Loucy (cell line): Measurements from ENCODE around the gene TIMM50.

Experiments used
- H2AFZ ChIP-seq: fragments of 200-600 bp; sonication (generic); 2 replicates; pipeline ENCODE4 v1.6.0; 2016; ENCODE audit warnings: antibody characterized with exemption, mild to moderate bottlenecking, low read length, moderate library complexity
- H3F3A ChIP-seq: fragments of 200-600 bp; 2 replicates; pipeline ENCODE4 v1.6.0; 2016; ENCODE audit warnings: antibody characterized with exemption, low read depth, mild to moderate bottlenecking
- H3K27me3 ChIP-seq: fragments of 200-600 bp; sonication (generic); 2 replicates; pipeline ENCODE4 v1.6.1; 2014; ENCODE audit warnings: low read length, mild to moderate bottlenecking; ENCODE audit not compliant: insufficient read depth, poor library complexity, severe bottlenecking
- H3K36me3 ChIP-seq: fragments of 200-600 bp; sonication (generic); 2 replicates; pipeline ENCODE4 v1.6.1; 2016; ENCODE audit warnings: low read length; ENCODE audit not compliant: insufficient read depth
- H3K4me1 ChIP-seq: fragments of 200-600 bp; sonication (generic); 2 replicates; pipeline ENCODE4 v1.5.1; 2014; ENCODE audit warnings: low read length, mild to moderate bottlenecking; ENCODE audit not compliant: insufficient read depth, poor library complexity, severe bottlenecking
- H3K4me2 ChIP-seq: fragments of 200-600 bp; sonication (generic); 2 replicates; pipeline ENCODE4 v1.6.0; 2014; ENCODE audit warnings: antibody characterized with exemption, low read length, low read depth, mild to moderate bottlenecking; ENCODE audit not compliant: poor library complexity, severe bottlenecking
- H3K4me3 ChIP-seq: fragments of 200-600 bp; sonication (generic); 2 replicates; pipeline ENCODE4 v1.5.1; 2014; ENCODE audit warnings: low read length, mild to moderate bottlenecking, mixed read lengths; ENCODE audit not compliant: poor library complexity, severe bottlenecking
- H3K79me2 ChIP-seq: fragments of 200-600 bp; sonication (generic); 2 replicates; pipeline ENCODE4 v1.6.1; 2014; ENCODE audit warnings: low read length; ENCODE audit not compliant: insufficient read depth
- H3K9ac ChIP-seq: fragments of 200-600 bp; sonication (generic); 2 replicates; pipeline ENCODE4 v1.6.0; 2014; ENCODE audit warnings: mild to moderate bottlenecking, low read depth, low read length, moderate library complexity; ENCODE audit not compliant: poor library complexity, severe bottlenecking
- H3K9me2 ChIP-seq: fragments of 200-600 bp; sonication (generic); replicated peaks from 2 replicates; pipeline ENCODE4 v1.6.1; 2016; ENCODE audit warnings: low read depth, low read length, mixed read lengths
- H3K9me3 ChIP-seq: fragments of 200-600 bp; sonication (generic); 2 replicates; pipeline ENCODE4 v1.6.1; 2014; ENCODE audit warnings: mild to moderate bottlenecking, antibody characterized with exemption, low read length, low read depth; ENCODE audit not compliant: insufficient read depth
- H4K20me1 ChIP-seq: fragments of 200-600 bp; sonication (generic); 2 replicates; pipeline ENCODE4 v1.6.0; 2014; ENCODE audit warnings: antibody characterized with exemption, low read length, mild to moderate bottlenecking; ENCODE audit not compliant: insufficient read depth, poor library complexity, severe bottlenecking
- EZH2phosphoT487 ChIP-seq: fragments of 200-600 bp; IDR thresholded peaks from 2 replicates; pipeline ENCODE4 v1.6.1; 2018; ENCODE audit warnings: antibody characterized with exemption, mild to moderate bottlenecking, moderate library complexity, borderline replicate concordance
- TF ChIP-seq, protein P1 (sequence below): fragments of 200-600 bp; sonication (generic); conservative IDR thresholded peaks from 2 replicates; pipeline ENCODE4 v1.5.1; 2014; ENCODE audit warnings: mild to moderate bottlenecking, antibody characterized with exemption, low read length

Gene TIMM50

DNA sequence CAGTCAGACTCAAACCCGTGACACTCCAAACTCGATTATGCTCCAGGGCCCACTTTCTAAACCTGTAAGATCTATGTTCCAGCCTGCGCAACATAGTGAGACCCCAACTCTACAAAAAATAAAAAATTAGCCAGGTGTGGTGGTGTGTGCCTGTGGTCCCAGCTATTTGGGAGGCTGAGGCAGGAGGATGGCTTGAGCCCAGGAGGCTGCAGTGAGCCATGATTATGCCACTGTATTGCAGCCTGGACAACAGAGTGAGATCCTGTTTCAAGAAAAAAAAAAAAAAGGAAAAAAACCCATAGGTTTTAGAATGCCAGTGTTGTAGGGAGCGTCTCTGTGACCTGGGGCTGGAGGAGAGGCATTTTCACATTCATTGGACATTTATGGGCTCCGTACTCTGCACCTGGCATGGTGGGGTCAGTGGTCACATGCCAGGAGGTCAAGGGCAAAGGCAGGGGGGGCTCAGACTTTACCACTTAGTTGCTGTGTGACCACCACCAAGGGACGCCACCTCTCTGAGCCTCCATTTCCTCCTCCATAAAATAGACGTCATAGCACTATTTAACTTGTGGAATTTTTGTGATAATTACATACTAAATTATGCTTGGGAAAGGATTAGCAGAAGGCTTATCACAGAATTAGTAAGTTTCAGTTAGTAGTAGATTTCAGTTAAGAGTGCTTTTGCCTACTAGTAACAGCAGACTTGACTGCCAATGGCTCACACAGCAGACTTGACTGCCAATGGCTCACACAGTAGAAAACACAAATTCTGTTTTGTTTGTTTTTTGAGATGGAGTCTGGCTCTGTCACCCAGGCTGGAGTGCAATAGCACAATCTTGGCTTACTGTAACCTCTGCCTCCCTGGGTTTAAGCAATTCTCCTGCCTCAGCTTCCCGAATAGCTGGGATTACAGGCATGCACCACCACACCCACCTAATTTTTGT, 40.2 kb downstream of the TIMM50 start:
- no peaks in the 10 kb centered on the region for H3K79me2 ChIP-seq
- H3F3A ChIP-seq = no peaks in the 10 kb centered on the region
- no peaks in the 10 kb centered on the region for H3K9me3 ChIP-seq
- no peaks in the 10 kb centered on the region for H3K9me2 ChIP-seq
- TF ChIP-seq, protein P1, sequence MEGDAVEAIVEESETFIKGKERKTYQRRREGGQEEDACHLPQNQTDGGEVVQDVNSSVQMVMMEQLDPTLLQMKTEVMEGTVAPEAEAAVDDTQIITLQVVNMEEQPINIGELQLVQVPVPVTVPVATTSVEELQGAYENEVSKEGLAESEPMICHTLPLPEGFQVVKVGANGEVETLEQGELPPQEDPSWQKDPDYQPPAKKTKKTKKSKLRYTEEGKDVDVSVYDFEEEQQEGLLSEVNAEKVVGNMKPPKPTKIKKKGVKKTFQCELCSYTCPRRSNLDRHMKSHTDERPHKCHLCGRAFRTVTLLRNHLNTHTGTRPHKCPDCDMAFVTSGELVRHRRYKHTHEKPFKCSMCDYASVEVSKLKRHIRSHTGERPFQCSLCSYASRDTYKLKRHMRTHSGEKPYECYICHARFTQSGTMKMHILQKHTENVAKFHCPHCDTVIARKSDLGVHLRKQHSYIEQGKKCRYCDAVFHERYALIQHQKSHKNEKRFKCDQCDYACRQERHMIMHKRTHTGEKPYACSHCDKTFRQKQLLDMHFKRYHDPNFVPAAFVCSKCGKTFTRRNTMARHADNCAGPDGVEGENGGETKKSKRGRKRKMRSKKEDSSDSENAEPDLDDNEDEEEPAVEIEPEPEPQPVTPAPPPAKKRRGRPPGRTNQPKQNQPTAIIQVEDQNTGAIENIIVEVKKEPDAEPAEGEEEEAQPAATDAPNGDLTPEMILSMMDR = no peak
- TF ChIP-seq EZH2phosphoT487 = no peak
- no peak overlapping the region for H3K4me3 ChIP-seq
- H3K4me1 ChIP-seq = no peaks in the 10 kb centered on the region
- no peak overlapping the region for H3K4me2 ChIP-seq
- H3K36me3 ChIP-seq = no peaks in the 10 kb centered on the region
- no peaks in the 10 kb centered on the region for H3K27me3 ChIP-seq
- H2AFZ ChIP-seq = no peak overlapping the region
- H3K9ac ChIP-seq = no peak overlapping the region
- H4K20me1 ChIP-seq = no peaks in the 10 kb centered on the region

DNA sequence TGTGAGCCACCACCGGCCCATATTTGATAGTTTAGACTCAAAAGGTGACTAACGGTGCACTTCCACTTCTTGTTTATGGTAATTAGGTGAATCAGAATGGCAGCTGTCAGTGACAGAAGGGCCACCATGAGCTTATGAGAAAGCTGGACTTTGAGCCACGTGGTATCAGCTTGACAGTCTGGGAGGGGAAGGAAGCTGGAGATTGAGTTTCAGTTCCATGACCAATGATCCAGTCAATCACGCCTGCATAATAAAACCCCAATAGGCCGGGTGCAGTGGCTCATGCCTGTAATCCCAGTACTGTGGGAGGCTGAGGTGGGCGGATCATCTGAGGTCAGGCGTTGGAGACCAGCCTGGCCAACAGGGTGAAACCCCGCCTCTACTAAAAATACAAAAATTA, 43.9 kb downstream of the TIMM50 start:
- Histone ChIP-seq H4K20me1 (no peaks in the 10 kb centered on the region), H2AFZ (no peak overlapping the region), H3K9me3 (no peaks in the 10 kb centered on the region), H3K4me3 (no peak overlapping the region), H3F3A (no peaks in the 10 kb centered on the region), H3K4me1 (no peaks in the 10 kb centered on the region), H3K4me2 (no peak overlapping the region), H3K79me2 (no peaks in the 10 kb centered on the region), H3K36me3 (no peaks in the 10 kb centered on the region), H3K27me3 (no peaks in the 10 kb centered on the region), H3K9me2 (no peaks in the 10 kb centered on the region), H3K9ac (no peak overlapping the region)
- no peak for TF ChIP-seq EZH2phosphoT487
- TF ChIP-seq, protein P1 = no peak

DNA sequence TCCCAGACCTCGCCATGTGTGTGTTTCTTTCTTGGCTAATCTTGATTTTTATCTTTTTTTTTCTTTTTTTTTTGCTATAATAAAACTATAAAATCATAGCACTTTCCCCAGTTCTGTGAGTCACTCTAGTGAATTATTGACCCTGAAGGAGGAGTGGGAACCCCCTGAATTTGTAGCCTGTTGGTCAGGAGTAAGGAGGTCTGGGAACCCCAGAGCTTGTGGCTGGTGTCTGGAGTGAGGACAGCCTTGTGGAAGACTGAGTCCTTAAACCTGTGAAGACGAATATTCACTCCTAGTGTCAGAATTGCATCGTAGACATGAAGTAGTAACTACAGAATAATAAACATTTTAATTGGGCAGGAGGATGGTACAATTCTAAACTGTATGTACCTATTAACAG, 44.6 kb downstream of the TIMM50 start:
- TF ChIP-seq, protein P1 = no peak
- no peak for TF ChIP-seq EZH2phosphoT487
- Histone ChIP-seq H3K9me3 (no peaks in the 10 kb centered on the region), H2AFZ (no peak overlapping the region), H3K4me1 (no peaks in the 10 kb centered on the region), H3K4me2 (no peak overlapping the region), H3K36me3 (no peaks in the 10 kb centered on the region), H3K4me3 (no peak overlapping the region), H3K9ac (no peak overlapping the region), H4K20me1 (no peaks in the 10 kb centered on the region), H3K27me3 (no peaks in the 10 kb centered on the region), H3K9me2 (no peaks in the 10 kb centered on the region), H3K79me2 (peaks cover 4% of the 10 kb centered on the region; the same call in 1 of the 2 replicates), H3F3A (no peaks in the 10 kb centered on the region)
